Mesenchymal stem cell (in vitro differentiated cells and primary cell): Measurements from ENCODE around the gene RSL24D1. TPM values are rescaled to one million over a fixed set of nuclear protein-coding genes. Genes with fewer than 3 reads are reported as not detected.

ENCODE experiments used
- DNase-seq: peaks from one replicate; pipeline ENCODE4 v3.0.0-alpha.2; 2013
- H2AFZ ChIP-seq: one replicate; pipeline ENCODE4 v1.6.1; 2013; ENCODE audit warnings: low read depth, mild to moderate bottlenecking, control low read depth, inconsistent platforms, low read length, moderate library complexity
- H2AK5ac ChIP-seq: 2 replicates; pipeline ENCODE4 v1.6.1; 2013; ENCODE audit warnings: low read length, moderate library complexity, mild to moderate bottlenecking, inconsistent platforms; ENCODE audit not compliant: severe bottlenecking
- H2BK120ac ChIP-seq: one replicate; pipeline ENCODE4 v1.6.1; 2013; ENCODE audit warnings: low read depth, mild to moderate bottlenecking, inconsistent platforms, low read length, moderate library complexity
- H2BK12ac ChIP-seq, 2 experiments: one replicate each; pipeline ENCODE4 v1.6.1; 2013; ENCODE audit warnings: inconsistent platforms in 2 of 2, low read length in 2 of 2, mild to moderate bottlenecking in 2 of 2, moderate library complexity in 2 of 2, control low read depth in 1 of 2
- H2BK15ac ChIP-seq: one replicate; pipeline ENCODE4 v1.6.1; 2013; ENCODE audit warnings: mild to moderate bottlenecking, low read depth, inconsistent platforms; ENCODE audit not compliant: poor library complexity, severe bottlenecking
- H2BK5ac ChIP-seq: 2 replicates; pipeline ENCODE4 v1.6.1; 2013; ENCODE audit warnings: low read depth, mild to moderate bottlenecking, low read length, control low read depth, inconsistent platforms; ENCODE audit not compliant: poor library complexity, severe bottlenecking
- H3K14ac ChIP-seq, 2 experiments: one replicate each; pipeline ENCODE4 v1.6.1; 2013; ENCODE audit warnings: inconsistent platforms in 2 of 2, low read length in 2 of 2, control low read depth in 1 of 2, mild to moderate bottlenecking in 1 of 2, moderate library complexity in 1 of 2
- H3K18ac ChIP-seq, 2 experiments: one replicate each; pipeline ENCODE4 v1.6.1; 2013; ENCODE audit warnings: inconsistent platforms in 2 of 2, low read length in 2 of 2, control low read depth in 1 of 2, low read depth in 1 of 2, mild to moderate bottlenecking in 1 of 2
- H3K23ac ChIP-seq, 2 experiments: one replicate each; pipeline ENCODE4 v1.6.1; 2013; ENCODE audit warnings: inconsistent platforms in 2 of 2, low read length in 2 of 2, mild to moderate bottlenecking in 2 of 2, moderate library complexity in 2 of 2, control low read depth in 1 of 2
- H3K27ac ChIP-seq: 2 replicates; pipeline ENCODE4 v1.5.1; 2013; ENCODE audit warnings: mild to moderate bottlenecking, moderate library complexity, low read length, control low read depth, inconsistent platforms; ENCODE audit not compliant: poor library complexity, severe bottlenecking
- H3K27me3 ChIP-seq, 2 experiments: 2 replicates each; pipeline versions ENCODE4 v1.6.1 to v1.7.0; 2013; ENCODE audit warnings: low read length in 2 of 2, mild to moderate bottlenecking in 2 of 2, moderate library complexity in 2 of 2, control low read depth in 1 of 2, inconsistent platforms in 1 of 2; ENCODE audit not compliant: control insufficient read depth in 1 of 2, insufficient read depth in 1 of 2
- H3K36me3 ChIP-seq, 2 experiments: 2 replicates each; pipeline versions ENCODE4 v1.6.1 to v1.7.0; 2013; ENCODE audit warnings: low read length in 2 of 2, control low read depth in 1 of 2, inconsistent platforms in 1 of 2, low read depth in 1 of 2, mild to moderate bottlenecking in 1 of 2; ENCODE audit not compliant: insufficient read depth in 2 of 2, control insufficient read depth in 1 of 2
- H3K4ac ChIP-seq, 2 experiments: one replicate each; pipeline ENCODE4 v1.6.1; 2013; ENCODE audit warnings: inconsistent platforms in 2 of 2, low read length in 2 of 2, mild to moderate bottlenecking in 2 of 2, moderate library complexity in 2 of 2, control low read depth in 1 of 2, low read depth in 1 of 2
- H3K4me1 ChIP-seq: 2 replicates; pipeline ENCODE4 v1.6.1; 2013; ENCODE audit warnings: low read depth, low read length, control low read depth; ENCODE audit not compliant: control insufficient read depth, insufficient read depth
- H3K4me2 ChIP-seq: 2 replicates; pipeline ENCODE4 v1.6.1; 2013; ENCODE audit warnings: low read length, mild to moderate bottlenecking, inconsistent platforms; ENCODE audit not compliant: poor library complexity, severe bottlenecking
- H3K4me3 ChIP-seq, 2 experiments: 2 replicates each; pipeline versions ENCODE4 v1.5.1 to v1.7.0; 2013; ENCODE audit warnings: low read length in 2 of 2, mild to moderate bottlenecking in 2 of 2, control low read depth in 1 of 2, low read depth in 1 of 2; ENCODE audit not compliant: insufficient read depth in 1 of 2
- H3K79me1 ChIP-seq: replicated peaks from 2 replicates; pipeline ENCODE4 v1.6.1; 2013; ENCODE audit warnings: mild to moderate bottlenecking, control low read depth, low read length, inconsistent platforms; ENCODE audit not compliant: poor library complexity, severe bottlenecking
- H3K9ac ChIP-seq: 2 replicates; pipeline ENCODE4 v1.7.0; 2013; ENCODE audit warnings: mild to moderate bottlenecking, low read length, moderate library complexity
- H3K9me3 ChIP-seq: 2 replicates; pipeline ENCODE4 v1.7.0; 2013; ENCODE audit warnings: mild to moderate bottlenecking, low read length; ENCODE audit not compliant: control insufficient read depth
- H4K8ac ChIP-seq: one replicate; pipeline ENCODE4 v1.6.1; 2013; ENCODE audit warnings: inconsistent platforms, mild to moderate bottlenecking, low read length, moderate library complexity
- H4K91ac ChIP-seq: one replicate; pipeline ENCODE4 v1.6.1; 2013; ENCODE audit warnings: mild to moderate bottlenecking, low read length, inconsistent platforms
- WGBS: methylation state at CpG from one replicate; pipeline ENCODE4 v1.1.7; 2013; ENCODE audit warnings: mixed read lengths; 5-methylcytosine and 5-hydroxymethylcytosine counted together
- polyA plus RNA-seq, 2 experiments: library from polyadenylated mRNA; stranded (reverse); fragments of 200-250 nt; gene quantifications; one replicate each; pipeline ENCODE4 v1.2.3, GENCODE V29; 2013

Gene RSL24D1
- polyA plus RNA-seq (2013, experiment 1 of 2): 65.7 TPM
- polyA plus RNA-seq (2013, experiment 2 of 2): 67.0 TPM

DNA sequence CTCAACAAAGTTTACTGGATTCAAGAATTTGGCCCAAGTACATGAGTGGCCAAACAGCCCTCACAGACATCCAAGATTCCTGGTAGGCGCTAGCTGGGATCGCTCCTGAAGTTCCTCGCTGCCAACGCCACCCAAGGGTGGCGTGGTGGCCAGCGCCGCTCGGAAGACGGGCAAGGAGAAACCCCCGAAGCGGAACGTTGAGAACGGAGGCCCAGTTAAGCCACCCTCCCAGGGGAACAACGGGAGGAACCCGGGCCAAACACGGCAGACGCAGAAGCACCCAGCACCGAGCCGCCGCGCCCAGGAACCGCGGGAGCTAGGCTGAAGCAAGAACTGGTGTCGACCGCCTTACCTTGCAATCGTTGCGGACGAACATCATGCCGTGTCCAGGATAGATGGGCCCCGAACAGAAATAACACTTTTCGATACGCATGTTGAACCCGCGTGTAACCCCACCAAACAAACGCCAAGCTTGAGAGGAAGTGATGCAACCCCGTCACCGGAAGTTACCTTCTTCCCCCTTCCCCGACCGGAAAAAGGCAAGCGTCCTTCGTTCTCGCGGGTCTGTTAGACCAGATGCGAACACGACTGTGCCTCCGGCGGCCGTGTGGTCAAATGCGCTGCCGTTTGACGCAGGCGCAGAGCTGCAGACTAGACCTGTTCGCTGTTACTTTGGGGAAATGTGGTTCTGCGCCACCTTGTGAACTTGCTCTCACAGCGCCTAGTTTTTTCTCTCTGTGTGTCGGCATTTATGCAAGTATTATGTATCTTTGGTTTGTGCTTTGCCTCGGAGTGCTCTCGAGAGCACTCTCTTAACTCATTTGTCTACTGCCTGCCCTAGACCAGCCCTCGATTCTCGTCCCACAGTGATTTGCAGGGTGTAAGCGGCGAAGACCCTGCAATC is at the start of gene RSL24D1:
TSS of gene RSL24D1 (minus strand) at position 484 of the 904 bp plus-strand sequence. CDS start at position 433, 51 bp downstream.
- Histone ChIP-seq H3K4me1 (peaks cover 1% of the 10 kb centered on the region), H3K36me3 (peaks cover 0 to 14% of the 10 kb centered on the region in 2 experiments), H2BK120ac (peak within 1 kb of the TSS; percentile 71), H3K79me1 (peaks cover 2% of the 10 kb centered on the region), H4K8ac (peak within 1 kb of the TSS; percentile 96), H3K9me3 (no peaks in the 10 kb centered on the region), H3K4me2 (peak within 1 kb of the TSS; percentile 80), H3K4ac (peak within 1 kb of the TSS; percentile 85 to 92), H3K27me3 (no peaks in the 10 kb centered on the region), H3K23ac (peak within 1 kb of the TSS in 1 of 2 experiments; percentile 66), H3K18ac (peak within 1 kb of the TSS; percentile 89 to 90), H2BK5ac (peak within 1 kb of the TSS; percentile 63), H2AK5ac (peak within 1 kb of the TSS; percentile 61), H3K4me3 (peak within 1 kb of the TSS; percentile 97 to 98), H2BK12ac (no peak within 1 kb of the TSS), H2BK15ac (peak within 1 kb of the TSS; percentile 95), H3K14ac (peak within 1 kb of the TSS in 1 of 2 experiments; percentile 96), H4K91ac (peak within 1 kb of the TSS; percentile 78), H2AFZ (peak within 1 kb of the TSS; percentile 91), H3K27ac (peak within 1 kb of the TSS; percentile 95), H3K9ac (peak within 1 kb of the TSS; percentile 97)
- peak; percentile 99 for DNase-seq
- under 1% methylated on average over 60 of the region's 62 CpGs for WGBS

DNA sequence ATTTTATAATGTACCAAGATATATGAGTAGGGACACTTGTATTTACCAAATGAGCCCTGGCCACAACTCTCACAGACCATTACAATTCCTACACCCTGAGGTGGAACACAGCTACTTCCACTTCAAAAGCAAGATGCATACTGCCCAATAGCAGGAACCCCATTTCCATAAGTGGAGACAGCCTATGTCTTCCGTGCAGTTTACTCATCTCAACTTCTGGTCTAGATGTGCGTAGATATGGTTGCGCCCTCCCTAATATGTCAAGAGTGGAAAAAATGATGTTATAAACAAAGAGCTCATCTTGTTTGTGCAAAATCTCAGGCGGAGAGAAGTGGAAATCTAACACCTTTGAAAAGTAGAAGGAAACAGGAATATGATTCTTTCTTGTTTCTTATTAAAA is 48.3 kb upstream of the RSL24D1 start:
- no peaks in the 10 kb centered on the region for H3K4me1 ChIP-seq
- H2BK5ac ChIP-seq: no peak overlapping the region
- H3K14ac ChIP-seq: no peak overlapping the region
- no peak overlapping the region for H2BK120ac ChIP-seq
- DNase-seq: peak; percentile 73
- H3K9me3 ChIP-seq: no peaks in the 10 kb centered on the region
- H4K91ac ChIP-seq: no peak overlapping the region
- peaks cover 7% of the 10 kb centered on the region for H3K79me1 ChIP-seq
- no peak overlapping the region for H3K27ac ChIP-seq
- H3K9ac ChIP-seq: no peak overlapping the region
- H3K4me2 ChIP-seq: no peak overlapping the region
- H2AFZ ChIP-seq: no peak overlapping the region
- H3K36me3 ChIP-seq: peaks cover 0 to 3% of the 10 kb centered on the region in 2 experiments
- no peaks in the 10 kb centered on the region for H3K27me3 ChIP-seq
- no peak overlapping the region for H3K4ac ChIP-seq
- WGBS: 84% methylated on average over 3 of the region's 4 CpGs
- H3K4me3 ChIP-seq: no peak overlapping the region
- no peak overlapping the region for H2BK12ac ChIP-seq
- no peak overlapping the region for H4K8ac ChIP-seq
- no peak overlapping the region for H3K18ac ChIP-seq
- no peak overlapping the region for H3K23ac ChIP-seq
- no peak overlapping the region for H2BK15ac ChIP-seq
- no peak overlapping the region for H2AK5ac ChIP-seq

DNA sequence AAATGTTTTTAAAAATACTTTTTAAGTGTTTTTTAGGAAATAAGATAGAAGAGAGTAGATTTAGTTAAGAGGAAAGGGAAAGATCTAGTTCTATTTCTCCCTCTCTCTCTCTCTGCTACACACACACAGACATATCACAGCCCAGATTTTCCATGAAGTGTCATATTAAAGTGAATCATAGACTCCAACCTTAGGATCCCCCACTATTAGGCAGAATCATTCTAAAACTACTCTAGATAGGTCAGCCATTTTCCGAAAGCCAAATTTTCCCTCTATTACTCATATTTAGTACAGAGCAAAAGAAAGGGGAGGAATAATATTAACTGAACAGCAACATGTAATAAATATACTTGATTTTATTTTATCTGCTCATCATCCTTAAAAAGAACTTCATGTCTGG is 45.1 kb upstream of the RSL24D1 start:
- no peak overlapping the region for H2AFZ ChIP-seq
- no peaks in the 10 kb centered on the region for H3K27me3 ChIP-seq
- peak; percentile 18 for DNase-seq
- no peak overlapping the region for H2BK120ac ChIP-seq
- no peak overlapping the region for H2BK15ac ChIP-seq
- no peak overlapping the region for H2BK5ac ChIP-seq
- no peak overlapping the region for H3K18ac ChIP-seq
- H2BK12ac ChIP-seq: no peak overlapping the region
- H4K8ac ChIP-seq: no peak overlapping the region
- H3K4me2 ChIP-seq: no peak overlapping the region
- no peak overlapping the region for H4K91ac ChIP-seq
- H3K27ac ChIP-seq: no peak overlapping the region
- peak overlapping the region; percentile 55 for H3K9ac ChIP-seq
- no peak overlapping the region for H3K23ac ChIP-seq
- no peak overlapping the region for H3K4ac ChIP-seq
- no peak overlapping the region for H3K14ac ChIP-seq
- no peaks in the 10 kb centered on the region for H3K4me1 ChIP-seq
- no peaks in the 10 kb centered on the region for H3K9me3 ChIP-seq
- peaks cover 9% of the 10 kb centered on the region for H3K79me1 ChIP-seq
- no peak overlapping the region for H3K4me3 ChIP-seq
- H2AK5ac ChIP-seq: no peak overlapping the region
- no peaks in the 10 kb centered on the region for H3K36me3 ChIP-seq
- WGBS: no CpG with 5 or more reads among the region's 1 CpG

DNA sequence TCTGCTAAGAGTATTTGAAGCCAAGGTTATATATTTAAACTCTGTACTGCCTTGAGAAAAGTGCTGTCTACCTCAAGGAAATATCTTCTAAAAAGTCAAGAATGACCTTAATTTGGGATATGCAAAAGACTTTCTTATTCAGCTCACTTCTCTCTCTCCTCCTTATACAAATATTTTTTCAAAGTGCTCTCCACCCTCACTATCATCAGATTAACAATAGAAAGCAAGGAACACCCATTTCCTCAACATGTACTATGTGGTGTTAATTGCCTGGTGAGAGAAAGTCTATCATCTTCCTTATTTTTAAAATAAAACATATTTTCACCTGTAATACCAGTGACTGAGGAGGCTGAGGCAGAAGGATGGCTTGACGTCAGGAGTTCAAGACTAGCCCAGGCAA is 44.4 kb upstream of the RSL24D1 start:
- H3K18ac ChIP-seq: no peak overlapping the region
- H2BK120ac ChIP-seq: no peak overlapping the region
- WGBS: no CpG with 5 or more reads among the region's 1 CpG
- H2AFZ ChIP-seq: no peak overlapping the region
- H4K8ac ChIP-seq: no peak overlapping the region
- H3K9me3 ChIP-seq: no peaks in the 10 kb centered on the region
- H3K4ac ChIP-seq: no peak overlapping the region
- H3K9ac ChIP-seq: no peak overlapping the region
- no peak overlapping the region for H3K4me3 ChIP-seq
- DNase-seq: no peak
- no peak overlapping the region for H4K91ac ChIP-seq
- no peak overlapping the region for H3K27ac ChIP-seq
- peaks cover 5% of the 10 kb centered on the region for H3K79me1 ChIP-seq
- H2AK5ac ChIP-seq: no peak overlapping the region
- H3K23ac ChIP-seq: no peak overlapping the region
- H3K4me2 ChIP-seq: no peak overlapping the region
- no peak overlapping the region for H3K14ac ChIP-seq
- H3K27me3 ChIP-seq: no peaks in the 10 kb centered on the region
- no peaks in the 10 kb centered on the region for H3K36me3 ChIP-seq
- H3K4me1 ChIP-seq: no peaks in the 10 kb centered on the region
- no peak overlapping the region for H2BK5ac ChIP-seq
- H2BK12ac ChIP-seq: no peak overlapping the region
- no peak overlapping the region for H2BK15ac ChIP-seq
